Mesendoderm (in vitro differentiated cells): ENCODE results near the gene AFF4.

Experiments used
- DNase-seq: peaks from one replicate; pipeline ENCODE4 v3.0.0; 2013
- H2AK5ac ChIP-seq: 2 replicates; pipeline ENCODE4 v1.6.1; 2013; ENCODE audit warnings: low read length, inconsistent platforms
- H2BK120ac ChIP-seq: 2 replicates; pipeline ENCODE4 v1.6.1; 2013; ENCODE audit warnings: low read depth, mild to moderate bottlenecking, low read length, moderate library complexity, mixed read lengths
- H2BK15ac ChIP-seq: replicated peaks from 2 replicates; pipeline ENCODE4 v1.6.1; 2013; ENCODE audit warnings: low read depth, mild to moderate bottlenecking, moderate library complexity
- H2BK5ac ChIP-seq: 2 replicates; pipeline ENCODE4 v1.6.1; 2013; ENCODE audit warnings: low read length, inconsistent platforms
- H3K18ac ChIP-seq: 2 replicates; pipeline ENCODE4 v1.6.1; 2013; ENCODE audit warnings: mild to moderate bottlenecking, low read length, mixed read lengths
- H3K23ac ChIP-seq: one replicate; pipeline ENCODE4 v1.6.1; 2013; ENCODE audit warnings: low read length
- H3K27ac ChIP-seq: 2 replicates; pipeline ENCODE4 v1.5.1; 2013; ENCODE audit warnings: low read depth, mild to moderate bottlenecking, inconsistent platforms, low read length, moderate library complexity
- H3K27me3 ChIP-seq: 2 replicates; pipeline ENCODE4 v1.6.1; 2013; ENCODE audit warnings: low read length, control low read depth, mild to moderate bottlenecking, inconsistent platforms; ENCODE audit not compliant: insufficient read depth, poor library complexity
- H3K36me3 ChIP-seq: 2 replicates; pipeline ENCODE4 v1.6.1; 2013; ENCODE audit warnings: low read length, inconsistent platforms; ENCODE audit not compliant: control insufficient read depth, insufficient read depth
- H3K4ac ChIP-seq: one replicate; pipeline ENCODE4 v1.6.1; 2013; ENCODE audit warnings: low read depth, mild to moderate bottlenecking, low read length, moderate library complexity
- H3K4me1 ChIP-seq: 2 replicates; pipeline ENCODE4 v1.6.1; 2013; ENCODE audit warnings: low read depth, low read length, inconsistent platforms; ENCODE audit not compliant: control insufficient read depth
- H3K4me2 ChIP-seq: 2 replicates; pipeline ENCODE4 v1.6.1; 2013; ENCODE audit warnings: low read length
- H3K4me3 ChIP-seq: 2 replicates; pipeline ENCODE4 v1.5.1; 2013; ENCODE audit warnings: mild to moderate bottlenecking, low read length
- H3K56ac ChIP-seq: one replicate; pipeline ENCODE4 v1.6.1; 2013; ENCODE audit warnings: low read length
- H3K79me1 ChIP-seq: 2 replicates; pipeline ENCODE4 v1.6.1; 2013; ENCODE audit warnings: low read length, inconsistent platforms
- H3K79me2 ChIP-seq: 2 replicates; pipeline ENCODE4 v1.6.1; 2013; ENCODE audit warnings: mild to moderate bottlenecking, low read length; ENCODE audit not compliant: control insufficient read depth, insufficient read depth
- H3K9ac ChIP-seq: 2 replicates; pipeline ENCODE4 v1.6.1; 2013; ENCODE audit warnings: low read length, inconsistent platforms
- H4K5ac ChIP-seq: one replicate; pipeline ENCODE4 v1.6.1; 2013; ENCODE audit warnings: low read length
- H4K8ac ChIP-seq: one replicate; pipeline ENCODE4 v1.6.1; 2013; ENCODE audit warnings: low read depth, mild to moderate bottlenecking, control low read depth, low read length, moderate library complexity
- WGBS: extraction: QIAGEN DNeasy Blood & Tissue Kit; methylation state at CpG from one replicate; pipeline ENCODE4 v1.1.7; 2013; ENCODE audit warnings: low lambda C conversion rate, missing lambda C conversion rate; ENCODE audit not compliant: insufficient coverage; ENCODE audit errors: extremely low coverage; 5-methylcytosine and 5-hydroxymethylcytosine counted together

AFF4 gene

DNA sequence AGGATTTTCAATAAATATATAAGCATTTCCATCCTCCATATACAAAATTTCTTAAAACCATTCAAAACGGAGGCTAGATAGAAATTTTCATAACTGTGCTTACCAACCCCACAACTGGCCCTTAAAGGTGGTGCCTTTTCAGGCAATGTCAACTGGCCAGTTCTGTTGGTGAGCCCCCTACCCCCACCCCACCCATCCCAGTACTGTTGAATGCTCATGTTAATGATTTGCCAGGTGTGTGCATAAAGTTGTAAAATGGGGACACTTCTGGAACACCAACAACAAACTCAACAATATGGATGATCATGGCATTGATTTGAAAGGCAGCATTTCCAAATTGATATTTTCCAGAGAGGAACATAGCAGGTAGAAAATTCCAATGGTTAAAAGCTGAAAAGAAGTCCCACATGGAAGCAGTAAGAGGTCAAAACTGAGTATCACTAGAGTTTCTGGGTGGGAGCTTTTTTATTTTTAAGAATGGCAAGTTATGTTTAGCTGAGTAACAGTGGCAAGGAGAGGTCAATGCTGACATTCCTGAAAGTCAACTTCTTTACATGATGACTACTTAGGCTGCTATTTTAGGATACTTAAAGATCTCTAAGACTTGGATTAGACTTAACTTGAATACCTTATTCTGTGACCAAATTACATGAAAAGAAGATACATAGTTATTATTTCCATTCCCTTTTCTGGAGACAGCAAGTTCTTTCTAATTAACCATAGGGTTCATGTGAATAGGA lies 87.2 kb downstream of the AFF4 start:
- H3K4me2 ChIP-seq, result no peak overlapping the region
- peaks cover 3% of the 10 kb centered on the region for H3K36me3 ChIP-seq
- H3K79me1 ChIP-seq, result no peaks in the 10 kb centered on the region
- H4K5ac ChIP-seq, result no peak overlapping the region
- H3K9ac ChIP-seq, result no peak overlapping the region
- H3K27ac ChIP-seq, result no peak overlapping the region
- H4K8ac ChIP-seq, result no peak overlapping the region
- no peak overlapping the region for H2BK120ac ChIP-seq
- no peak overlapping the region for H2BK5ac ChIP-seq
- no peak overlapping the region for H3K23ac ChIP-seq
- DNase-seq, result no peak
- no peak overlapping the region for H2AK5ac ChIP-seq
- 100% methylated on average over 1 of the region's 1 CpG for WGBS
- H3K79me2 ChIP-seq, result no peaks in the 10 kb centered on the region
- H3K4me3 ChIP-seq, result no peak overlapping the region
- H3K4me1 ChIP-seq, result no peaks in the 10 kb centered on the region
- no peak overlapping the region for H2BK15ac ChIP-seq
- H3K56ac ChIP-seq, result no peak overlapping the region
- H3K18ac ChIP-seq, result no peak overlapping the region
- no peaks in the 10 kb centered on the region for H3K27me3 ChIP-seq
- no peak overlapping the region for H3K4ac ChIP-seq

DNA sequence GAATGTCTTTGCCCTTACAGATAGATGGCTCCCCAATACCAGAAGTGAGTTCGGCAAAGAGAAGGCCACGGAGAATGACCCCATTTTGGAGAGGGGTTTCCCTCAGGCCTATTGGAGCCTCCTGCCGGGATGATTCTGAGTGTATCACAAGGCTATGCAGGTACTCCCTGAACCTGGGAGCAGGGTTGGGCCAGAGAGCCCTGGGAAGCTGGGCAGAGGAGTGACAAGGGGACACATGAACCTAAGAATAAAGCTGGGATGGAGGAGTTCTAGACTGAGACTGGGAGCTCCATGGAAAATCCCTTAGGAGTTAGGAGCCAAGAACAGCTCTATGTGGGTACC lies 89.5 kb downstream of the AFF4 start:
- Histone ChIP-seq H3K23ac (no peak overlapping the region), H2BK120ac (no peak overlapping the region), H3K36me3 (peaks cover 2% of the 10 kb centered on the region), H3K27me3 (no peaks in the 10 kb centered on the region), H2AK5ac (no peak overlapping the region), H3K4ac (no peak overlapping the region), H3K27ac (no peak overlapping the region), H3K56ac (no peak overlapping the region), H4K8ac (no peak overlapping the region), H3K18ac (no peak overlapping the region), H3K4me3 (no peak overlapping the region), H3K4me2 (no peak overlapping the region), H3K79me2 (no peaks in the 10 kb centered on the region), H3K79me1 (no peaks in the 10 kb centered on the region), H3K4me1 (no peaks in the 10 kb centered on the region), H2BK5ac (no peak overlapping the region), H4K5ac (no peak overlapping the region), H2BK15ac (no peak overlapping the region), H3K9ac (no peak overlapping the region)
- no CpG with 5 or more reads among the region's 3 CpGs for WGBS
- DNase-seq, result no peak

DNA sequence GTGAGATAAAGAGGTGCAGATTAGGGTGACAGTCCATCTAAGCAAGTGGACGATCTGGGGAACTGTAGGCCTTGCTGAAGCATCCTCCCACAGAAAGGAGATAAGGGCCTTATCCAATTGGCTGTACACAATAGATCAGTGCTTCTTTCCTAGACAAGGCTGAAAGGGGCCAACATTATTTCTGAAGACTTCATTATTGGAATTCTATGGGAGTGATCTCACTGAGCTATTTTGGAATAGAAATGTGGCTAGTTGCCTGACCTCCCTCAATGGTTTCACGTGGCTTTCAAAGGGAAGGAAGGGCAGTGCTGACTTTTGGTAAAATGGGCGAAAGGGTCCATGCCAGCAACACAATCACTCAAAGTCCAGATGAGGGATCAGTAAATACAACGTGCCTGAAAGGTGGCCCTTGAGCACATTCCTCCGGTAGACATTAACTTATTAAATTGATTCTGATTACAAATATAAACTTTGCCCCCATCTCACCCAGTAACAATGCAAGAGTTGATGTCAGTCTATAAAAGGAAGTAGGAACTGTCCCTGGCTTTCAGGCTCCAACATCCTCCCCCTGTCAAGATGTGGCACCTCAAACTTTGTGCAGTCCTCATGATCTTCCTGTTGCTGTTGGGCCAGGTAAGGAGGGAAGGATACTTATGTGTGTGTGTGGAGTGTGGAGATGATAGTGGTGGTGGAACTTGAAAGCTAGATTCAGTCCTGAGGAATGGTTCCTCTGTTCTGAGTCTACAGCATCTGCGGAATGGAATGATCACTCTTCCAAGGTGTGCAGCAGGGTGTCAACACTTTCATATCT lies 90.1 kb downstream of the AFF4 start, which contains the start of gene LEAP2:
Gene LEAP2 (plus strand): TSS at position 550 of the 811 bp plus-strand sequence. CDS start 27 bp downstream, at position 577.
- no peak within 1 kb of the TSS for H4K8ac ChIP-seq
- H2BK15ac ChIP-seq, result no peak within 1 kb of the TSS
- no peaks in the 10 kb centered on the region for H3K4me1 ChIP-seq
- H3K79me2 ChIP-seq, result no peaks in the 10 kb centered on the region
- H3K27ac ChIP-seq, result no peak within 1 kb of the TSS
- no peak within 1 kb of the TSS for H3K4me2 ChIP-seq
- H3K9ac ChIP-seq, result no peak within 1 kb of the TSS
- no peak within 1 kb of the TSS for H3K4me3 ChIP-seq
- H3K4ac ChIP-seq, result no peak within 1 kb of the TSS
- no peak within 1 kb of the TSS for H2AK5ac ChIP-seq
- no peak within 1 kb of the TSS for H4K5ac ChIP-seq
- H3K79me1 ChIP-seq, result no peaks in the 10 kb centered on the region
- H3K36me3 ChIP-seq, result peaks cover 2% of the 10 kb centered on the region
- WGBS, result no CpG with 5 or more reads among the region's 6 CpGs
- no peak within 1 kb of the TSS for H2BK5ac ChIP-seq
- DNase-seq, result no peak
- H3K27me3 ChIP-seq, result no peaks in the 10 kb centered on the region
- no peak within 1 kb of the TSS for H3K18ac ChIP-seq
- H3K56ac ChIP-seq, result no peak within 1 kb of the TSS
- H2BK120ac ChIP-seq, result no peak within 1 kb of the TSS
- no peak within 1 kb of the TSS for H3K23ac ChIP-seq

DNA sequence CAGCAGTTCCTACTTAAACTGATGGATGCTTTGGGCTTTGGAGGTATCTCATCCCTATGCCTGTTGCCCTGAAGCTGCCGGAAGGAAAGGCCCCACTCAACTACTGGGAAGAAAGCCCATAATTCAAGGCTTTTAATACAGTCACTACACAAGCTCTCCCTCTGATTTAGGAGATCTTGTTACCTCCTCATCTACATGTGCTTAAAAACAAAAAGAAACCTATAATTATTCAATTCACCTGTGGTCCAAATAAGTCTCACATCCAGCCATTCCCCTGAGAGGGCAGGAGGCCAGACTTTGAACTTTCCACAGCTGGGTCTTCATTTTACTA lies 90.7 kb downstream of the AFF4 start:
- Histone ChIP-seq H3K27ac (no peak overlapping the region), H3K4me3 (no peak overlapping the region), H3K23ac (no peak overlapping the region), H3K18ac (no peak overlapping the region), H2BK15ac (no peak overlapping the region), H2BK5ac (no peak overlapping the region), H3K4me2 (no peak overlapping the region), H2BK120ac (no peak overlapping the region), H4K8ac (no peak overlapping the region), H3K4ac (no peak overlapping the region), H3K27me3 (no peaks in the 10 kb centered on the region), H3K36me3 (peaks cover 2% of the 10 kb centered on the region), H3K79me2 (no peaks in the 10 kb centered on the region), H3K79me1 (no peaks in the 10 kb centered on the region), H3K4me1 (no peaks in the 10 kb centered on the region), H3K56ac (no peak overlapping the region), H2AK5ac (no peak overlapping the region), H4K5ac (no peak overlapping the region), H3K9ac (no peak overlapping the region)
- DNase-seq, result no peak
- no CpG with 5 or more reads among the region's 1 CpG for WGBS

DNA sequence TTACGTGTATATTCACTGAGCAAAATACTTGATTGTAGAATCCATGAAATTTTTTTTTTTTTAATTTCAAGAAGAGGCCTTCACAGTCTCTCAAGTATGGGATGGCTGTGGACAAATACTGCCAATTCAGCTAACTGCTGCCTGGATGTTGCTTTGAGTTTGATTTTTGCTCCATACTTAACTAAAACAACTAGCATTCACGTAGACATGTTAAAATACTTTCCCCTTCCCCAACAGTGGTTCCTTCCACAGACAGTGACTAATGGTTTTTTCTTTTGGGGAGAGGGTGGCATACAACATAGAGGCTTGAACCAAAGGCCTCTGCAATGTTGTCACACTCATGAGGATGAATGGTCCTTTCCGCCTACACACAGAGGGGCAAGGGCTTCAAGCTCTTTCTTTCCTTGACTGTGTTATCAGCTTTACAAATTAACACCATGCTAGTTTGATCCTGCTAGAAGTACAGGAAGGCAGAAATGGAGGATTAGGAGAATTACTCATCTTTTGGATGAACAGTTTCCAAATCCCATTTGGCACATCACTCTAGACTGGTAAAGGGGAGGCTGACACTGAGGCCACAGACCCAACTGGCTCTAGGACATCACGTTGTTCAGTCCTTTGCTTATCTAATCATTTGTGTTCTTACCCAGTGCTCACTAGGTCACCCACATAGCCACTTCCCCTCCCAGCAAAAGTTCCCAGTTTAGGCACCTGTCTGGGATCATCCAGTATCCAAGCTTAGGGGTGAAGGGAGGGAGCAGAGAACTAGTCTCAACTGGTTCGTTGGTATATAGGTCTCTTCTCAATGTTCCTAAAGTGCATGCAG lies 91.8 kb downstream of the AFF4 start:
- DNase-seq, result no peak
- no peaks in the 10 kb centered on the region for H3K27me3 ChIP-seq
- peaks cover 10% of the 10 kb centered on the region for H3K79me2 ChIP-seq
- no peak overlapping the region for H3K18ac ChIP-seq
- peaks cover 2% of the 10 kb centered on the region for H3K36me3 ChIP-seq
- no peak overlapping the region for H3K9ac ChIP-seq
- no peak overlapping the region for H4K8ac ChIP-seq
- no peak overlapping the region for H2BK5ac ChIP-seq
- H2BK15ac ChIP-seq, result no peak overlapping the region
- H3K4me1 ChIP-seq, result no peaks in the 10 kb centered on the region
- H4K5ac ChIP-seq, result no peak overlapping the region
- H3K4me2 ChIP-seq, result no peak overlapping the region
- no peak overlapping the region for H2AK5ac ChIP-seq
- no peak overlapping the region for H2BK120ac ChIP-seq
- H3K79me1 ChIP-seq, result peaks cover 9% of the 10 kb centered on the region
- WGBS, result no CpG with 5 or more reads among the region's 5 CpGs
- H3K4me3 ChIP-seq, result no peak overlapping the region
- no peak overlapping the region for H3K56ac ChIP-seq
- H3K4ac ChIP-seq, result no peak overlapping the region
- no peak overlapping the region for H3K27ac ChIP-seq
- H3K23ac ChIP-seq, result no peak overlapping the region
